Testis (tissue), 3 donors: ENCODE data around the gene ORMDL2. TPM values are rescaled to one million over a fixed set of nuclear protein-coding genes. Genes with fewer than 3 reads are reported as not detected.
A peak's percentile ranks its signal among the peaks of the same experiment; 100 is the strongest.

Source experiments
- DNase-seq: peaks from one replicate; pipeline ENCODE4 v3.0.0-alpha.2; 2019
- H3K27ac ChIP-seq, 2 donors: fragments of 200-600 bp; sonication (generic); one replicate each; pipeline ENCODE4 v1.5.1; 2019
- H3K27me3 ChIP-seq: fragments of 200-600 bp; sonication (generic); one replicate; pipeline ENCODE4 v1.5.1; 2019
- H3K36me3 ChIP-seq: fragments of 200-600 bp; sonication (generic); one replicate; pipeline ENCODE4 v1.5.1; 2017; ENCODE audit warnings: low read depth; ENCODE audit errors: missing control alignments
- H3K4me1 ChIP-seq: fragments of 200-600 bp; sonication (generic); one replicate; pipeline ENCODE4 v1.5.1; 2019
- H3K4me3 ChIP-seq, 2 donors: fragments of 200-600 bp; sonication (generic); one replicate each; pipeline ENCODE4 v1.5.1; 2017 to 2019
- H3K9me3 ChIP-seq: fragments of 200-600 bp; sonication (generic); one replicate; pipeline ENCODE4 v1.5.1; 2017
- POLR2A ChIP-seq: fragments of 450-650 bp; IDR thresholded peaks from one replicate; pipeline ENCODE4 v1.6.1; 2017; ENCODE audit warnings: antibody characterized with exemption, mild to moderate bottlenecking, moderate library complexity
- WGBS, 2 donors: methylation state at CpG; one replicate each; pipeline ENCODE4 v1.1.5; 2018; 5-methylcytosine and 5-hydroxymethylcytosine counted together
- intact Hi-C: fragments of 100-400 bp; cut with DNase I; formaldehyde crosslinking; loops from one replicate; pipeline ENCODE4 v1.15.1; 2023; ENCODE audit warnings: low total_unique reads
- polyA plus RNA-seq: library from polyadenylated mRNA; stranded (reverse); fragments of 350-450 nt; fragmentation: Illumina TruSeq; extraction: RNeasy Lipid Tissue Mini Kit (QIAGEN cat#74804); gene quantifications from one replicate; pipeline ENCODE4 v1.2.3, GENCODE V29; 2014; ENCODE audit warnings: low read depth, low replicate concordance; ENCODE audit not compliant: insufficient read depth
- total RNA-seq, 2 donors: library from RNA; depleted of rRNA; stranded (reverse); fragments of >200 nt; gene quantifications; one replicate each; pipeline ENCODE4 v1.2.3, GENCODE V29; 2016
- TF ChIP-seq, protein P1 (sequence below), 3 experiments: fragments of 450-650 bp in 2 of 3; fragments of 200-600 bp in 1 of 3; sonication (generic) in 1 of 3; IDR thresholded peaks; one replicate each; pipeline ENCODE4 v1.5.1; 2016 to 2019; ENCODE audit warnings: antibody characterized with exemption in 3 of 3, mild to moderate bottlenecking in 2 of 3, moderate library complexity in 1 of 3

Gene ORMDL2
- total and polyA plus RNA-seq, 3 donors from 2014 or later, result 16.2 to 82.4 (median 18.6) TPM

DNA sequence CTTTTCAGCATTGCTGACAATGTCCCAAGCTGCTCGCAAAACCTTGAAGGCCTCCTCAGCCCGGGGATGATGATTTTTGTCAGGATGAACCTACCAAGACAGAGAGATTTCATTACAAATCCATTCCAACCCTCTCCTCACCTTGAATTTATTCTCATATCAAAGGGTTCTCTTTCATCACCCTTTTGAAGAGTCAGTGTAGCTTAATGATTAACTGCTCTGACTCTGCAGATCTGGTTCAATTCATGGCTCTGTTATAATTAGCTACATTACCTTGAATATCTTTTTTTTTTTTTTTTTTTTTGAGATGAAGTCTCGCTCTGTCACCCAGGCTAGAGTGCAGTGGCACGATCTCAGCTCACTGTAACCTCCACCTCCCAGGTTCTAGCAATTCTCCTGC lies 5.6 kb downstream of the ORMDL2 start:
- no peak overlapping the region for H3K4me3 ChIP-seq
- 82 to 86% methylated on average over 4 of the region's 4 CpGs for WGBS, 2 donors
- H3K36me3 ChIP-seq, result no peaks in the 10 kb centered on the region
- peaks cover 19% of the 10 kb centered on the region for H3K4me1 ChIP-seq
- H3K9me3 ChIP-seq, result no peaks in the 10 kb centered on the region
- no peak for DNase-seq
- TF ChIP-seq, protein P1, sequence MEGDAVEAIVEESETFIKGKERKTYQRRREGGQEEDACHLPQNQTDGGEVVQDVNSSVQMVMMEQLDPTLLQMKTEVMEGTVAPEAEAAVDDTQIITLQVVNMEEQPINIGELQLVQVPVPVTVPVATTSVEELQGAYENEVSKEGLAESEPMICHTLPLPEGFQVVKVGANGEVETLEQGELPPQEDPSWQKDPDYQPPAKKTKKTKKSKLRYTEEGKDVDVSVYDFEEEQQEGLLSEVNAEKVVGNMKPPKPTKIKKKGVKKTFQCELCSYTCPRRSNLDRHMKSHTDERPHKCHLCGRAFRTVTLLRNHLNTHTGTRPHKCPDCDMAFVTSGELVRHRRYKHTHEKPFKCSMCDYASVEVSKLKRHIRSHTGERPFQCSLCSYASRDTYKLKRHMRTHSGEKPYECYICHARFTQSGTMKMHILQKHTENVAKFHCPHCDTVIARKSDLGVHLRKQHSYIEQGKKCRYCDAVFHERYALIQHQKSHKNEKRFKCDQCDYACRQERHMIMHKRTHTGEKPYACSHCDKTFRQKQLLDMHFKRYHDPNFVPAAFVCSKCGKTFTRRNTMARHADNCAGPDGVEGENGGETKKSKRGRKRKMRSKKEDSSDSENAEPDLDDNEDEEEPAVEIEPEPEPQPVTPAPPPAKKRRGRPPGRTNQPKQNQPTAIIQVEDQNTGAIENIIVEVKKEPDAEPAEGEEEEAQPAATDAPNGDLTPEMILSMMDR (IDR thresholded peaks at IDR 0.05), result no peak
- intact Hi-C loops, result no loop called here
- no peak overlapping the region for H3K27ac ChIP-seq
- H3K27me3 ChIP-seq, result no peaks in the 10 kb centered on the region

DNA sequence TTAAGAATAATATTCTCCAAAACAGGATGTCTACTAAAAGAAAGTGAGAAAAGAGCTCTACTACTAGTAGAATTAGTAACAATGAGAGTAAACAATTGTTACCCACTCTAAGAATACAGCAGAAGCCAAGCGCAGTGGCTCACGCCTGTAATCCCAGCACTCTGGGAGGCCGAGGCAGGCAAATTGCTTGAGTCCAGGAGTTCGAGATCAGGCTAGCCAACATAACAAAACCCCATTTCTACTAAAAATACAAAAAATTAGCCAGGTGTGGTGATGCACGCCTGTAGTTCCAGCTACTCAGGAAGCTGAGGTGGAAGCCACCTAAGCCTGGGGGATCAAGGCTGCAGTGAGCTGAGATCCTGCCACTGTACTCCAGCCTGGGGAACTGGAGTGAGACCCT lies 6.9 kb downstream of the ORMDL2 start:
- 81 to 82% methylated on average over 5 of the region's 5 CpGs for WGBS, 2 donors
- no peak for TF ChIP-seq POLR2A
- TF ChIP-seq, protein P1 (IDR thresholded peaks at IDR 0.05), result no peak
- H3K9me3 ChIP-seq, result no peaks in the 10 kb centered on the region
- no peak for DNase-seq
- H3K27me3 ChIP-seq, result no peaks in the 10 kb centered on the region
- H3K36me3 ChIP-seq, result no peaks in the 10 kb centered on the region
- intact Hi-C loops, result no loop called here
- H3K4me3 ChIP-seq, result no peak overlapping the region
- no peak overlapping the region for H3K27ac ChIP-seq
- peaks cover 25% of the 10 kb centered on the region for H3K4me1 ChIP-seq

DNA sequence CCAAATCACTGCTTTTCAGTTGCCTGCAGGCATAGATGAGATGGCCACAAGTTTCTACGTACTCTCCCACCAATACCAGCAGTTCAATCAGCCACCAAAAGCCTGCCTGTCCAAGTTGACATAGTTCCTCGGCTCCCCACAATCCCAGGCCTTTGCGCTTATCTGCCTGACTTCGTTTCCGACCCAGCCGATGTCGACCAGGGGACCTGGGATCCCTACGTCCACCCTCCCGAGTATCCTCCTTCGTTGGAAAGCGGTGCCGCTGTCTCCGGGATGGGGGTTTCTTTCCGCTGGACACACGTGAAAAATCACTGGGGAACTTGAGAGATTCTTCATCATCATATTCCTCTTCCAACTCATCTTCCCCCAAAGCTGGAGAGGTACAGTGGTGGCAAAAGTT lies 10.0 kb downstream of the ORMDL2 start:
- DNase-seq, result no peak
- Histone ChIP-seq H3K27me3 (no peaks in the 10 kb centered on the region), H3K9me3 (no peaks in the 10 kb centered on the region), H3K36me3 (no peaks in the 10 kb centered on the region), H3K4me3 (no peak overlapping the region), H3K4me1 (peaks cover 34% of the 10 kb centered on the region), H3K27ac (peak overlapping the region in 1 of 2 donors; percentile 95)
- no peak for TF ChIP-seq POLR2A
- intact Hi-C loops, result no loop called here
- 68 to 76% methylated on average over 15 of the region's 15 CpGs for WGBS, 2 donors

DNA sequence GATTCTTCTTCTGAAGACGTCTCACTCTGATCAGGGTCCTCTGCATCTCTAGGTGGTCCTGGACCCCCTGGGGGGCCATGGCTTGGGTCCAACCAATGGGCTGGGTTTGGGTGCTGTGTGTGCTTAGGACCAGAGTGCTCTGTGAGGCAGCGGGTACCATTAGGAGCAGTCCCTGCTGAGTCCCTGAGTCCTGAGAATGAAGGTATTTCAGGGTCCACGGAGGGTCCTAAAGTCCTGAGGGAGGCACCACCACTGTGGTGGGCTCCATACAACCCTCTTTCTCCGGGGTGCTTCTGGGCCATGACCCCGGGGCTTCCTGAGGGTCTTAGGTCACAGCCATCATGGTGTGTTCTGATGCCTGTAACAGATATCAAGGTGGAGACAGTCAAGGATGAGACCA lies 10.5 kb downstream of the ORMDL2 start:
- no peak for DNase-seq
- no peaks in the 10 kb centered on the region for H3K9me3 ChIP-seq
- intact Hi-C loops, result no loop called here
- no peaks in the 10 kb centered on the region for H3K27me3 ChIP-seq
- H3K4me3 ChIP-seq, result peak overlapping the region; percentile 88 to 97
- H3K36me3 ChIP-seq, result no peaks in the 10 kb centered on the region
- WGBS, 2 donors, result 45 to 66% methylated on average over 5 of the region's 5 CpGs
- peak overlapping the region in 1 of 2 donors; percentile 95 for H3K27ac ChIP-seq
- peaks cover 39% of the 10 kb centered on the region for H3K4me1 ChIP-seq
- TF ChIP-seq, protein P1 (IDR thresholded peaks at IDR 0.05), result no peak
- no peak for TF ChIP-seq POLR2A

DNA sequence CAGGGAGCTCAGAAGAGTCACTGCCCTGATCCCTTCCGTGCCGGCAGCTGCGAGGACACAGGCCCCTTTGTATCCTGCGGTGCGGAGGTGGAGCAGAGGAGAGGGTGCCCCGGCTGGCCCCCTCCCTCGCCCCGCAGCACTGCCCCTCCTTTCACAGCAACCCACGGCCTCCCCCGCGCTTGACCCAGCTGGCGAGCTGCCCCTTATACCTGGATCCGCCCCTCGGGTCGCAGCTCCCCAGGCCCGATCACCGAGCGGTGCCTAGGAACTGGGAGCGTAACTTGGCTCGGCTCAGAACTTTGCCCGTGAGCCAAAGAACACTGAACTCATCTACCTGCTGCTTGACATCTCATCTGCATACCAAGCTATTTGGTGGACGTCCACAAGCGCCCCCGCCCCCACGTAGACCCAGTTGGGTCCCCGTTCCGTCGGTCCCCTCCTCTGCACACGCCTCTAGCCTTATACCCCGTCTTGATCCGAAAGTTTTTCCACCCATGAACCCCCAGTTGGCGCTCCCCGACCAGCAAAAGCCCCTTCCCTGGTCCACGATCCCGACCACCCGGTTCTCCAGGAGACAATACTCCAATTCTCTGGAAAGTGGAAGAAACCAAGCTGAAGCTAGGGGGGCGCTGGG lies 12.2 kb downstream of the ORMDL2 start:
- TF ChIP-seq, protein P1 (IDR thresholded peaks at IDR 0.05), result no peak
- TF ChIP-seq POLR2A, result no peak
- peak overlapping the region; percentile 88 to 97 for H3K4me3 ChIP-seq
- WGBS, 2 donors, result 0% methylated on average over 22 to 37 of the region's 37 CpGs
- no peaks in the 10 kb centered on the region for H3K27me3 ChIP-seq
- DNase-seq, result peak; percentile 66
- H3K9me3 ChIP-seq, result no peaks in the 10 kb centered on the region
- intact Hi-C loops, result loop anchor here (10.0 kb wide), 1 partner anchor 95 kb away; the partner anchor contains the start of gene PYM1
- peak overlapping the region; percentile 95 to 96 for H3K27ac ChIP-seq
- H3K36me3 ChIP-seq, result no peaks in the 10 kb centered on the region
- H3K4me1 ChIP-seq, result peaks cover 34% of the 10 kb centered on the region
